HEK293T (cell line): ENCODE measurements around the gene ALOX12B.

Experiments used
- ARNT ChIP-seq: fragments of 450-650 bp; IDR thresholded peaks from 2 replicates; pipeline ENCODE4 v1.6.1; 2017; ENCODE audit warnings: mild to moderate bottlenecking
- BHLHE40 ChIP-seq: fragments of 450-650 bp; IDR thresholded peaks from 2 replicates; pipeline ENCODE4 v1.6.1; 2016; ENCODE audit warnings: mild to moderate bottlenecking, moderate library complexity, borderline replicate concordance
- ELF4 ChIP-seq: fragments of 450-650 bp; IDR thresholded peaks from 2 replicates; pipeline ENCODE4 v1.6.1; 2017; ENCODE audit warnings: antibody characterized with exemption
- FOXA1 ChIP-seq: fragments of 450-650 bp; IDR thresholded peaks from 2 replicates; pipeline ENCODE4 v1.6.1; 2016; ENCODE audit warnings: mild to moderate bottlenecking
- FOXK2 ChIP-seq: fragments of 450-650 bp; IDR thresholded peaks from 2 replicates; pipeline ENCODE4 v1.6.1; 2016; ENCODE audit warnings: mild to moderate bottlenecking
- FOXM1 ChIP-seq: fragments of 450-650 bp; IDR thresholded peaks from 2 replicates; pipeline ENCODE4 v1.6.1; 2017; ENCODE audit warnings: mild to moderate bottlenecking, borderline replicate concordance
- L3MBTL2 ChIP-seq: fragments of 450-650 bp; conservative IDR thresholded peaks from 2 replicates; pipeline ENCODE4 v1.6.1; 2016; ENCODE audit warnings: mild to moderate bottlenecking
- LEF1 ChIP-seq: fragments of 450-650 bp; IDR thresholded peaks from 2 replicates; pipeline ENCODE4 v1.6.1; 2017; ENCODE audit warnings: mild to moderate bottlenecking, borderline replicate concordance
- NFRKB ChIP-seq: fragments of 450-650 bp; IDR thresholded peaks from 2 replicates; pipeline ENCODE4 v1.6.1; 2016; ENCODE audit warnings: mild to moderate bottlenecking, moderate library complexity
- SP1 ChIP-seq: fragments of 450-650 bp; IDR thresholded peaks from 2 replicates; pipeline ENCODE4 v1.6.1; 2017
- SUZ12 ChIP-seq: fragments of 450-650 bp; IDR thresholded peaks from 2 replicates; pipeline ENCODE4 v1.6.1; 2016; ENCODE audit warnings: mild to moderate bottlenecking
- TARDBP ChIP-seq: fragments of 450-650 bp; IDR thresholded peaks from 2 replicates; pipeline ENCODE4 v1.6.1; 2016
- ZNF384 ChIP-seq: fragments of 450-650 bp; IDR thresholded peaks from 2 replicates; pipeline ENCODE4 v1.6.1; 2016

DNA sequence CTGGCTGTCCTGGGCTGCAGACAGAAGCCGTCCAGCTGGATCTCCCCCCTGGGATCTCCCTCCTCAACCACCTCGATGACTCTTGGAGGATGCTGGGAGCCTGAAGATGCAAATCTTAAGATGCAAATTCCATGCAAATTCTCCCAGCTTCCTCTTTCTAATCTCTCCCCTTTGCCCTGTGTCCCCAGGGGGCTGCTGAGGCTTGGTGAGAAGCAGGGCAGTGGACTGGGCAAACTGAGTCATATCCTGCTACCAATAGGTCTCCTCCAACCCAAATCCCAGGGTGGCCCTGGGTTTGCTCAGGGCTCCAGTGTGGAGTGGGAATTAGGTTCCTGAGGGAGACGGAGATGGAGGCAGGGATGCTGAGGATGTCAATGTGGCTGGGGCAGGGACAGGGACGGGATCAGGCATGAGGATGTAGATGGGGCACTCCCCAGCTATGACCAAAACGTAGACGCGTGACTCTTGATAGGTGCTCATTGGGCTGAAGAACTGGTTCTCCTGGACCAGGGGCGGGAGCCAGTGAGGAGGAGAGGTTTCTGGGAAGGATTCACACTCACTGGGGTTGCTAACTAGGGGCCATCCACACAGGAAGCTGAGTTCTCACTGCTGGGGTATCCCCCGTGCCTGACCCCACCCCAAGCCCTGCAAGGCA, 3.6 kb upstream of the ALOX12B start:
- TF ChIP-seq SP1 (no peak), ZNF384 (no peak), FOXM1 (no peak), SUZ12 (no peak), BHLHE40 (no peak), NFRKB (no peak), FOXA1 (no peak), TARDBP (no peak), LEF1 (no peak), ARNT (no peak), L3MBTL2 (no peak), ELF4 (no peak), FOXK2 (no peak)
